Hepatocyte (in vitro differentiated cells): ENCODE data around the gene USH1C. TPM values are rescaled to one million over a fixed set of nuclear protein-coding genes. Genes with fewer than 3 reads are reported as not detected.

Experiments used
- DNase-seq: peaks from one replicate; pipeline ENCODE4 v3.0.0-alpha.2; 2016; ENCODE audit warnings: low spot score
- H2AFZ ChIP-seq: fragments of 200-600 bp; sonication (generic); 2 replicates; pipeline ENCODE4 v1.6.0; 2016; ENCODE audit warnings: antibody characterized with exemption, mild to moderate bottlenecking
- H3K27ac ChIP-seq: fragments of 200-600 bp; sonication (generic); 2 replicates; pipeline ENCODE4 v1.5.1; 2016; ENCODE audit warnings: mild to moderate bottlenecking
- H3K27me3 ChIP-seq: fragments of 200-600 bp; sonication (generic); 2 replicates; pipeline ENCODE4 v1.6.1; 2016
- H3K36me3 ChIP-seq: fragments of 200-600 bp; sonication (generic); replicated peaks from 2 replicates; pipeline ENCODE4 v1.5.1; 2016; ENCODE audit warnings: low read depth; ENCODE audit not compliant: insufficient read depth
- H3K4me1 ChIP-seq: fragments of 200-600 bp; sonication (generic); 2 replicates; pipeline ENCODE4 v1.5.1; 2016; ENCODE audit warnings: mild to moderate bottlenecking, moderate library complexity; ENCODE audit not compliant: insufficient read depth
- H3K4me2 ChIP-seq: fragments of 200-600 bp; sonication (generic); 2 replicates; pipeline ENCODE4 v1.6.0; 2016
- H3K4me3 ChIP-seq: fragments of 200-600 bp; sonication (generic); 2 replicates; pipeline ENCODE4 v1.5.1; 2016; ENCODE audit warnings: mild to moderate bottlenecking
- H3K79me2 ChIP-seq: fragments of 200-600 bp; sonication (generic); 2 replicates; pipeline ENCODE4 v1.6.0; 2017; ENCODE audit warnings: mild to moderate bottlenecking
- H3K9me2 ChIP-seq: fragments of 200-600 bp; sonication (generic); replicated peaks from 2 replicates; pipeline ENCODE4 v1.6.0; 2017; ENCODE audit warnings: mild to moderate bottlenecking; ENCODE audit not compliant: insufficient read depth
- H3K9me3 ChIP-seq: fragments of 200-600 bp; sonication (generic); 2 replicates; pipeline ENCODE4 v1.5.1; 2016; ENCODE audit warnings: low read depth, mild to moderate bottlenecking
- H4K20me1 ChIP-seq: fragments of 200-600 bp; sonication (generic); 2 replicates; pipeline ENCODE4 v1.6.0; 2016; ENCODE audit warnings: mild to moderate bottlenecking; ENCODE audit not compliant: insufficient read depth, poor library complexity, severe bottlenecking
- EZH2 ChIP-seq: fragments of 200-600 bp; sonication (generic); IDR thresholded peaks from 2 replicates; pipeline ENCODE4 v1.6.1; 2016; ENCODE audit warnings: antibody characterized with exemption, mild to moderate bottlenecking, borderline replicate concordance
- EZH2phosphoT487 ChIP-seq: fragments of 200-600 bp; sonication (generic); IDR thresholded peaks from one replicate; pipeline ENCODE4 v1.6.1; 2018; ENCODE audit warnings: antibody characterized with exemption, mild to moderate bottlenecking, low read depth, moderate library complexity; ENCODE audit not compliant: unreplicated experiment, severe bottlenecking
- WGBS: methylation state at CpG from one replicate; pipeline ENCODE4 v1.1.6; 2016; ENCODE audit warnings: low lambda C conversion rate; ENCODE audit errors: missing lambda C conversion rate; 5-methylcytosine and 5-hydroxymethylcytosine counted together
- polyA plus RNA-seq: library from polyadenylated mRNA; unstranded; fragments of >200 nt; fragmentation: Nextera tagmentation; extraction: Ambion mirVana; gene quantifications from 2 replicates; pipeline ENCODE4 v1.2.1, GENCODE V29; 2016
- total RNA-seq: library from RNA; depleted of rRNA; stranded (reverse); fragments of >200 nt; gene quantifications from 2 replicates; pipeline ENCODE4 v1.2.3, GENCODE V29; 2014
- TF ChIP-seq, protein P1 (sequence below): fragments of 200-600 bp; sonication (generic); IDR thresholded peaks from 2 replicates; pipeline ENCODE4 v1.5.1; 2016; ENCODE audit warnings: antibody characterized with exemption, mild to moderate bottlenecking; ENCODE audit not compliant: poor library complexity

Gene USH1C
- total and polyA plus RNA-seq, 2 experiments from 2014 or later = 54.3 to 60.6 TPM

DNA sequence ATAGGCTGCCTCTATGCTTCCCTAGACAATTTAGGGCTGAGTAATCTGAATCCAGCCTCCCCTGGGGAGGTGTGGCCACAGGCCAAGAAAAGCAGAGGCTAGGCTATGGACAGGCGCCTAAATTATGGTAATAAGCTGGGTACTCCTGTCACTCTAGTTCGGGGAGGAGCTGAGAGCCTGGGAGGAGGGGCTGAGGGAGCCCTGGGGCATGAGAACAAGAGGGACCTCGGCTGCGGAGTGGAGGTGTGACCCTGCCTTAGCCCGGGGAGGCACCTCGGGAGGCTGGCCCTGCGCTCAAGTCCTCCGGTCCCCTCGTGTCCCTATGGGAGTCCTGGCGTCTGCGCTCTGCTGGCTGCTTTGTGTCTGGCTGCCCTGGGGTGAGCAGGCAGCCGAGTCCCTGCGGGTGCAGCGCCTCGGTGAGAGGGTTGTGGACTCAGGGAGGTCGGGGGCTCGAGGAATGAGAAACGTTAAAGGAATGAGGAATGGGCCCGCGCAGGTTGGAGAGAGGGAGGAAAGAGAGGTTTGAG, 2.9 kb upstream of the USH1C start, which contains the start of gene OTOG:
TSS of gene OTOG (plus strand) at position 209 of the 527 bp plus-strand sequence. CDS start at position 323, 114 bp downstream.
- Histone ChIP-seq H3K9me3 (no peaks in the 10 kb centered on the region), H3K4me1 (no peaks in the 10 kb centered on the region), H2AFZ (no peak within 1 kb of the TSS), H3K9me2 (no peaks in the 10 kb centered on the region), H3K36me3 (no peaks in the 10 kb centered on the region), H3K4me2 (peak within 1 kb of the TSS; percentile 31), H3K27ac (no peak within 1 kb of the TSS), H4K20me1 (no peaks in the 10 kb centered on the region), H3K79me2 (peaks cover 15% of the 10 kb centered on the region), H3K4me3 (no peak within 1 kb of the TSS), H3K27me3 (no peaks in the 10 kb centered on the region)
- WGBS = 8% methylated on average over 17 of the region's 20 CpGs
- DNase-seq = no peak
- TF ChIP-seq EZH2phosphoT487 (no peak), EZH2 (no peak)
- TF ChIP-seq, protein P1, sequence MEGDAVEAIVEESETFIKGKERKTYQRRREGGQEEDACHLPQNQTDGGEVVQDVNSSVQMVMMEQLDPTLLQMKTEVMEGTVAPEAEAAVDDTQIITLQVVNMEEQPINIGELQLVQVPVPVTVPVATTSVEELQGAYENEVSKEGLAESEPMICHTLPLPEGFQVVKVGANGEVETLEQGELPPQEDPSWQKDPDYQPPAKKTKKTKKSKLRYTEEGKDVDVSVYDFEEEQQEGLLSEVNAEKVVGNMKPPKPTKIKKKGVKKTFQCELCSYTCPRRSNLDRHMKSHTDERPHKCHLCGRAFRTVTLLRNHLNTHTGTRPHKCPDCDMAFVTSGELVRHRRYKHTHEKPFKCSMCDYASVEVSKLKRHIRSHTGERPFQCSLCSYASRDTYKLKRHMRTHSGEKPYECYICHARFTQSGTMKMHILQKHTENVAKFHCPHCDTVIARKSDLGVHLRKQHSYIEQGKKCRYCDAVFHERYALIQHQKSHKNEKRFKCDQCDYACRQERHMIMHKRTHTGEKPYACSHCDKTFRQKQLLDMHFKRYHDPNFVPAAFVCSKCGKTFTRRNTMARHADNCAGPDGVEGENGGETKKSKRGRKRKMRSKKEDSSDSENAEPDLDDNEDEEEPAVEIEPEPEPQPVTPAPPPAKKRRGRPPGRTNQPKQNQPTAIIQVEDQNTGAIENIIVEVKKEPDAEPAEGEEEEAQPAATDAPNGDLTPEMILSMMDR = no peak

DNA sequence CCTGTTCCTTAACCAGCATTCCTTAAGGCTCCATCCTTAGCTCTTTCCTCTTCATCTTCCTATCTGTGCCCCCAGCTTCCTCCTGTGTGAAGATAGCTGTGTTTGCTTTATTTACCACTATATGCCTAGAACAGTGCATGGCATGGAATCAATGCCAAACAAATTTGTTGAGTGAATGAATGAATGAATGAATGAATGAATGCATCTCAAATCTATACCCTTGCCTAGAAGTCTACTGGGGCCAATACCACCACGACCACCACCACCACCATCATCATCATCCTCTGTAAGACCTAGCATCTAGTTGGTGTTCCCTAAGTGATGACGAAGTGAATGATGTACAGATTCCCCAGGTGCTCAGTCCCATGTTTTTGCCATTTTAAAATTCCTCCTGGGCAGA, 2.0 kb upstream of the USH1C start:
- TF ChIP-seq, protein P1 = no peak
- TF ChIP-seq EZH2 = no peak
- no peak overlapping the region for H3K4me2 ChIP-seq
- H3K27me3 ChIP-seq = no peaks in the 10 kb centered on the region
- no peaks in the 10 kb centered on the region for H3K9me2 ChIP-seq
- H2AFZ ChIP-seq = no peak overlapping the region
- H3K79me2 ChIP-seq = peaks cover 15% of the 10 kb centered on the region
- no peaks in the 10 kb centered on the region for H3K9me3 ChIP-seq
- no peaks in the 10 kb centered on the region for H3K4me1 ChIP-seq
- no peaks in the 10 kb centered on the region for H4K20me1 ChIP-seq
- no peaks in the 10 kb centered on the region for H3K36me3 ChIP-seq
- H3K27ac ChIP-seq = no peak overlapping the region
- no peak for DNase-seq
- 84% methylated on average over 2 of the region's 2 CpGs for WGBS
- no peak overlapping the region for H3K4me3 ChIP-seq

DNA sequence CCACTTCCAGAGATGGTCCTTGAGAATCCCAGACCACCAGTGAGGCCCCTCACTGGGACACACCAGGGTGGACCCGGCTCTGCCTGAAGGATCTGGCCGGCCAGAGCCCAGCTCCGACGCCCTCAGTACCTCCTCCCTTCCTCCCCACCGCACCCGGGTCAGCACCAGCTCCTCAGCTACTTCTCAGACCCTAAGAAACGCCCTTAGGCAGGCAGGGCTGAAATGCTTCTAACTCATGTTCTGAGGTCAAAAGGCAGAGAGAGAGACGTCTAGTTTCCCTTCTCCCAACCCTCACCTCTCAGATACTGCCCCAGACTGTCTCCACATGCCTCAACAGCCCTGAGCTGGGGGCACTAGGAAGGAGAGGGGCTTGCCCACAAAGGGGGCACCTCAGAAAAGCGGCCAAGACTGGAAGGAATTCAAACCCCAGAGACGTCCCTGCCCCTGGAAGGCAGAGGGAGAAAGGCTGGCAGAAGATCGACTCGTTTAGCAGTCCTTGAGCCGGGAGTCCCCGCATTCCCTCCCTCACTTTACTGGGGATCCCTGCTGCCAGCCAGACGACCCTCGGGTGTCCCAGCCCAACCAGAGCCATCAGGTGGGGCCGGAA, 539 bp downstream of the USH1C start:
- H4K20me1 ChIP-seq = peaks cover 5% of the 10 kb centered on the region
- peak overlapping the region; percentile 82 for H3K4me2 ChIP-seq
- no peak for DNase-seq
- H2AFZ ChIP-seq = no peak overlapping the region
- H3K4me1 ChIP-seq = peaks cover 20% of the 10 kb centered on the region
- peak overlapping the region; percentile 97 for H3K27ac ChIP-seq
- H3K9me2 ChIP-seq = no peaks in the 10 kb centered on the region
- no peaks in the 10 kb centered on the region for H3K36me3 ChIP-seq
- H3K27me3 ChIP-seq = no peaks in the 10 kb centered on the region
- TF ChIP-seq, protein P1 = no peak
- TF ChIP-seq EZH2phosphoT487 (no peak), EZH2 (no peak)
- WGBS = 45% methylated on average over 17 of the region's 17 CpGs
- H3K4me3 ChIP-seq = peak overlapping the region; percentile 36
- peaks cover 39% of the 10 kb centered on the region for H3K79me2 ChIP-seq
- H3K9me3 ChIP-seq = no peaks in the 10 kb centered on the region
